HG03135 (cell line): ENCODE results near the gene OR51A4.
"Not testable (repeated sequence)": the region's sequence is repeated elsewhere in the genome, so short reads cannot be mapped to it uniquely, and the experiment has no call there.

Experiments
- ATAC-seq: cut with Tn5 transposase; IDR thresholded peaks from one replicate; pipeline ENCODE4 v1.9.1; 2021; ENCODE audit warnings: mild to moderate bottlenecking, moderate library complexity; ENCODE audit not compliant: unreplicated experiment

OR51A4 gene, protein sequence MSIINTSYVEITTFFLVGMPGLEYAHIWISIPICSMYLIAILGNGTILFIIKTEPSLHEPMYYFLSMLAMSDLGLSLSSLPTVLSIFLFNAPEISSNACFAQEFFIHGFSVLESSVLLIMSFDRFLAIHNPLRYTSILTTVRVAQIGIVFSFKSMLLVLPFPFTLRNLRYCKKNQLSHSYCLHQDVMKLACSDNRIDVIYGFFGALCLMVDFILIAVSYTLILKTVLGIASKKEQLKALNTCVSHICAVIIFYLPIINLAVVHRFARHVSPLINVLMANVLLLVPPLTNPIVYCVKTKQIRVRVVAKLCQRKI

DNA sequence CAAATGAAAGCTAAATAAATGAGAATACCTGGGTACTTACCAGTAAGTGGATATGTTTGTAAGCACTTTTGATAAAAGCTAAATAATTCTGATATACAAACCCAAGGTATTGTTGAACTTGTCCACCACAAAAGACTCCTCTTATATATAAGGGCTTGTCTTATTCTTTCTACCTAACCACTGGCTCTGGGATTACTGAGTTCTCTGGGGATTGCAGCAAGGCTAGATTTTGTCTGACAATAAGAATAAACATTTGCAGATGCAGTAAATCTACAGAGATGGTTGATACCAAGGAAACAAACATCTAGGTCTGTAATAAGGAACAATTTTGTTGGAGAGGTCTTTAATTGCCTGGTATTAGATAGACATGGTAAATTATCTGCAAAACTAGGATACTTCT, at the start of gene OR51A4:
Gene OR51A4 (minus strand): TSS at position 101 of the 400 bp plus-strand sequence. CDS start 505 bp downstream, outside the sequence.
- ATAC-seq, result no peak

DNA sequence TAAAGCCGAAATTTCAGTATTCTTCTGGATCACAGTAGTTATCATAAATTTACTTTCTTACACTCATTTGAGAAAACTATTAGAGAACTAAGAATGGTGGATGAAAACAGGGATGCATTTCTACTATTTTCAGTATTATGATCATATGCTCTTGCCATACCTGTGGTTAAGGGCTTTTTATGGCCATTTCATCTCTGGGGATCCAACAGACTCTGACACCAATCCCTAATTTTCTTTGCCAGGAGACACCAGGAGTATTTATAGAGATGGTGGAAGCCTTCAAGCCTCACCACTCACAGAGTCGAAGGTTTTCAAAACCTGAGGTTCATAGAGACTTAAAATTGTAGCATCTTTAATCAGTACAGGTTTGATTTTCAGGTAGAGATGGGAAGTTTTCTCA, 47.1 kb upstream of the OR51A4 start, which contains the start of gene OR51L1:
Gene OR51L1 (plus strand): TSS at position 301 of the 400 bp plus-strand sequence. CDS start 4,132 bp downstream, outside the sequence.
- no peak for ATAC-seq

DNA sequence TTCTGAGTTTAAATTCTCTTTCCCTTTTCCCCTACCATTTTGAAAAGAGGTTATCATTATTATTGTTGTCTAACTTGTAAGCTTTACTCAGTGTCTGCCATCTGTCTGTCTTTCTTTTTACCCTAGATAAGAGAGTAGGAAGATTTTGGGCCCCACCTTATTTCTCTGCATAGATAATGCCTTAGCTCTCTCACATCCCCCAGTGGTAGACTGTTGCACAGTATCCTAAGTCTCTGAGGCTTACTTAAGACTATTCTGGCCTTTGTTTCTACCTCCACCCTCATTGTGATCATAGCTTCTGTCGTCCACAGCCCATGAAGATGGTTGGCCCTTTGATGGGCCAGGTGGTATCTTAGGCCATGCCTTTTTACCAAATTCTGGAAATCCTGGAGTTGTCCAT, 43.7 kb upstream of the OR51A4 start:
- no peak for ATAC-seq

DNA sequence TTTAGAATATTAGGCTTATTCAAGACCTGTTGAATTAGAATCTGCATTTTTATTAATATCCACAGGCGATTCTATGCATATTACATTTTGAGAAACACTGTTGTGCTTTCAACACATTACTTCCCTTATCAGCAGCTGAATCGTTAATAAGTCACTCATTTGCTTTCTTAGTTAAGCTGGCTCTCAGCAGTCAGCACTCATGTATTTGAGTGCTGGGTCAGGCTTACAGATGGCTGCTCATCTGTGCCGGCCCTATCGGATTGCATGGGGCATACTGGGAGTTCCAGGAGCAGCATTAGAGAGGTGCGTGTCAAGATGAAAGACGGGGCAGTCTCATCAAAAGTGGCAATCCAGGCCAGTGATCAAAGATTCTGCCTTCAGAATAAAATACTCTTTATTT, 36.4 kb upstream of the OR51A4 start:
- no peak for ATAC-seq

DNA sequence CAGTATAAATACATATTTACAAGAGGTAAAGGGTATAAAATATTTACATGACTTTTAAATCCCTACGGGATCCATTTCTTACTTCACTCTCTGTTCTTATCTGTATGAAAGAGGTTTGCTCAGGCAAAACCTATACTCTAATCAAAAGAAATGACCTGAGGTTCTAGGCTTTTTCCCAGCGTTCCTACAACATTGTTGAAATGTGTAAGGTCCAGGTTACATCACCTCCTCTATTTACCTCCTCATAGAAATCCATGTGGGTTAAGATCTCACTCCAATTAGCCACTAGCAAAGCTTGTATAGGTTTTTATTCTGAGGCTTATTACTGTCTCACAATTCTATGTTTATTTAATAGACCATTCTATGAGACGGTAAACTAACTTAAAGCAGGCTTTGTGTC, 35.3 kb upstream of the OR51A4 start:
- ATAC-seq, result no peak

DNA sequence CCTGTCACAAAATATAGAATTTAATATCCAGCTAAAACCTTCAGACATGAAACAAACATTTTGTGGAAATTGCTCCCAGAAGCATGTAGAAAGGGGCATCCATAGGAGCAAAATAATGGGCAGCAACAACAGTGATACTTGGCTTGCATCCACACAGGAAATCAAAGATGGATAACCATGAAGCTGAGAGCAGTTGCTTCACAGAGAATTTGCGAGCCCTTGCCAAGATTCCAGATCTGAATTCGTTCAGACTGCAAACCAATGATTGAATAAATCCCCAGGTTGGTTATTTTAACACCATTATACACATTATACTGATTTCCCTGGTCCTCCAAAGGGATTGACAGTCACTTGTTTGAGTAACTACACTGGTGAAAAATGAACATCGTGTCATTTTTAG, 31.6 kb upstream of the OR51A4 start:
- ATAC-seq, result no peak

DNA sequence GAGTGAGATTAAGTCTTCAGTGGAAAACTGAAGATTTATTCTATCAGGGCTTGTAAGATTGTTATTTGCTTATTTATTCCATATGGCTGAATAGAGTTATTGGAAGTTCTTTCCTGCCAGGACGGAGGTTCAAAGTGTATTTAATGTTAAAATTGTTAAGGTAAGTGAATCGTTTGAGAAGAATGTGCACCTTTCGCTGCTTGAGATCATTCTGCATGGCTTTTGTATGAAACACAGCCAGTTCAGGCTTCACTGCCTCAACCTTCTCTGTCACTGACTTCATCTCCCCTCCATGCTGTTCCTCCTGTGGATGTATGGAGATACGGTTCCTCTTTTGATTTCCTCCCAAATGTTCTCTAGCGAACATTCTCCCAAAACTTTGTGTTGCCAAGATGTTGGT, 28.0 kb upstream of the OR51A4 start:
- no peak for ATAC-seq

DNA sequence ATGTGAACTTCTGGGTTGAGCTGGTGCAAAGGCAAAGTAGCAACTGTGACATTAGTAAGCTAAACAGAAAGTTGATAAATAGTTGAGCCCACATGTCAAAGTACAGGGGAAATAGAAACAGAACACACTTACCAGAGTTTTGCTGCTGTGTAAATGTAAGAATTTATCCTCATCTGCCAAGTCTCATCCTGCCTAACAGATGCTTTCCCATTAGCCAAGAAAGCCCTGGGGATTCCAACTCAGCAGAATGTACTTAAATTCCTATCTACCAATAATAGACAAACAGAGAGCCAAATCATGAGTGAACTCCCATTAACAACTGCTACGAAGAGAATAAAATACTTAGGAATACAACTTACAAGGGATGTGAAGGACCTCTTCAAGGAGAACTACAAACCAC, 15.4 kb upstream of the OR51A4 start:
- no peak for ATAC-seq

DNA sequence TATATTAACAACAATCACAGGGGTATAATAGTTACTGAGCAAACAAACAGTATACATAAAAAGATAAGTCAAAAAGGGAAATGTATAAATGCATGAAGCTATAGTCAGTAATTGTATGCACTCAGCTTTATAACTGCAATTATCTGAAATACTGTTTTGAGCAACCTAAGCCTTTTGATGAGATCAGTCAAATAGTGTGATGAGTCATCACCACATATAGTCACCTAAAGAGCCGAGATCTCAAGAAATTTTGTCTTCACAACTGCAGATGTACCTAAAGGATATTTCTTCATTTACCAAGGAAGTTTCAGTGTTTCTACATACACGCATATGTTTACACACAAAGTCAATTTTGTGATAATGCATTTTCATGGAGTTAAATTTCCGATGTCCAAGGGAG, 13.5 kb upstream of the OR51A4 start:
- no peak for ATAC-seq

DNA sequence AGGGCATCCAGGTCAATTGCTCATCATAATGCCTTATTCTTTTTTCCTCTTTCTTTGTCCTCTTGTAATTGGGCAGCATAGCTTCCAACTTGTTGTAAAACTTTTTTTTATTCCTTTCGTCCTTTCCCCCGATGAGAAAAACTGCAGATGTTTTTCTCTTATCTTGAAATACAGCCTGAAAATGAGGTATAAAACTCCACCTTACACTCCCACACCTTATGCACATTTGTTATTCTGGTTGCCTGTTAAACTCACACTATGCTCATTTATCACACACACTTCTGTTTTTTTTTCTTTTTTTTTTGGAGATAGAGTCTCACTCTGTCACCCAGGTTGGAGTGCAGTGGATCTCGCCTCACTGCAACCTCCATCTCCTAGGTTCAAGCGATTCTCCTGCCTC, 10.0 kb upstream of the OR51A4 start:
- ATAC-seq, result no peak

DNA sequence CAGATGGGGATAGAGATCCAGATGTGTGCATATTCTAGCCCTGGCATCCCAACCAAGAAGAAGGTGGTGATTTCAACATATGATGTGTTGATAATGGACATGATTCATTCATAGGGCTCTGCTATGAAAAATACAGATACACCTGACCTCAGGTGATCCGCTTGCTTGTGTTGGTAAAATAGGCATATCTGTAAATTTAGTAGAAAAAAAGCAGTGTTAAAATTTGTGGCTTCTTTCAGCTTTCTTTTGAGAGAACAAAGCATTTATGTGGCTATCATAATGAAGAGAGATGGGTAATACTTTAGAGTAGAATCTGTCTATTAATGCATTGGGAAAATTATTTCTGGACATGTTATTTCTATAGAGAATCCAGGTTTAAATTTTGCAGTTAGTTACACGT, 8.2 kb upstream of the OR51A4 start, which contains the start of gene OR51A2:
Gene OR51A2 (minus strand): TSS at position 101 of the 400 bp plus-strand sequence. CDS start 0 bp downstream, at position 101.
- ATAC-seq, result not testable (repeated sequence)

DNA sequence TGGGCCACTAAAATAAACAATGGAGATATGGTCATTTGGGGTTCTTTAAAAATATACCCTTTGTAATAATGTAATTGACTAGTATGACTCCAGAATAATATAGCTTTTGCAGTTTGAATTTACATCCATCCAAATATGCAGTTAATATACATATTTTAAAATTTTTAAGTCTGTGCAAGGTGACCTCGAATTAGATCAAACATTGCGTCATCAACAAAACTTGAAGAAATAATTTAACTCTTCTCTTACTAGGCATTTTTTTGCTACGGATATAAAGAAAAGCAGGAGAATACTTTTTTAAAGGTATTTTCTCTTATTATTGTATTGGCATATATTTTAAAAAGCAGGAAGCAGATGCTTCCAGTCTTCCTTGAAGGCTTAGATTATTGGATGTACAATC, 10.7 kb downstream of the OR51A4 start:
- no peak for ATAC-seq

DNA sequence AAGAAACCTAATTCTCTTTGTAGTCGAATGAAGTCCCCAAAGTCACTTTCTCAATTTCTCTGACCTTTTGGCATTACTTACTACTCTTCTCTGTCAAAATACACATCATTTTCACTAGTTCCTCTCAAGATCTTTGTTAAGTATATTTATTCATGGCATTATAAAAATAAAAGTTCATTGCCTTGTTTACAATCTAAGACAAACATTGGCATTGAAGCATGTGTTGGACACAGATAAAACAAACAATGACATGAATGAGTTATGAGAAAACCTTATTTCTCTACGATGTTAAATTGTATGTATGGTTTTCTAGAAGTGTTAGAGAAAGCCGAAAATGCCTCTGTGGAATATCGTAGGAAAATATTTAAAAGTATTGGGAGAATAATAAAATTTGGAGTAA, 14.7 kb downstream of the OR51A4 start:
- no peak for ATAC-seq

DNA sequence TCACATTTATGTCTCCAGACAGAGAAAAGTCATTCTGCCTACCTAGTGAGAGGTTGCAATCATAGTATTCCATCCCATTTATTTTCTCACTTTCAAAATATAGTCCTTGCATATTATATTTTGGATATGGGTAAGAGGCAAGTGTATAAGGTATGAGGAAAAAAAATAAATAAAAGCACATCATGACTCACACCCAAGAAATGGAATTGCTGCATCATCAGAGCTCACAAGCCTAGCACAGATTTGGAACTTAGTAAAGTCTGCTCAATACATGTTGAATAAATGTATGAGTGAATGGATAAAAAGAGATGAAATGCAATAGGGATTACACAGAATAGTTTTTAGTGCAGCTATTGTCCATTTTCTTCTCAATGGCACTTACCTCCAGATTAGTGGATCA, 20.8 kb downstream of the OR51A4 start:
- ATAC-seq, result no peak

DNA sequence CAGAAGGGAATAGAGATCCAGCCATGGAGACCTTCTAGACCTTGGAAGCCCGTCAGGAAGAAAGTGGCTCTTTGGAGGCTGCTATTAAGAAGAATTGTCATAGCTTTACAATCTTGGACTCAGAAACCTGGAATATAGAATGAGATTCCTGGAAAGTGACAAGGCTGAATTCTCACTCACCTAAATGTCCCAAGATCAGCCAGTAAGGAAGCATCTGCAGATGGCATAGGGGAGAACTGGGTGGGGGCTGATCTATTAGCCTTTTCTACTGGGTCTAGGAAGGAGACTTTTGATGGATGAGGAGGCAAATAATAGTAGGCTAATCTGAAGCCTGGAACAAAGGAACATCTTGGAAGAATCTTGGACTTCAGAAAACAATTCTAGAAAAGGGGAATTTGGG, 23.2 kb downstream of the OR51A4 start, which contains the start of gene OR51G1:
Gene OR51G1 (minus strand): TSS at position 101 of the 400 bp plus-strand sequence. CDS start 0 bp downstream, at position 101.
- ATAC-seq, result no peak

DNA sequence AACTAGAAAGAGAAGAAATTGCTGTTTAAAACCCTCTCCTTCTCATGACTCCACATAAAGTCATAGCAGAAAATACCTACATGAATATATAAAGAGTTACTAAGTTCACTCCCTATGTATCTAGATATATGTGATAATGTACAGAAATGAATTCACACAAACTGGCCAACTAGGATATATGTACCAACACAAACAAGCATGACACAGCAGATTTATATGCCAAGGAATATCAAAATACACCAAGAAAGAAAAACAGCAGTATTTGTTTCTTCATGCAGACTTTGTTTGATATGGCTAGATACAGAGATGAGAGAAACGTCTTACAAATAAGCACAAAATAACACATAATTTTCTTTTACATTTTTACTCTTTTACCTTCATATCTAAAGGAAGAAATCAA, 25.1 kb downstream of the OR51A4 start:
- no peak for ATAC-seq

DNA sequence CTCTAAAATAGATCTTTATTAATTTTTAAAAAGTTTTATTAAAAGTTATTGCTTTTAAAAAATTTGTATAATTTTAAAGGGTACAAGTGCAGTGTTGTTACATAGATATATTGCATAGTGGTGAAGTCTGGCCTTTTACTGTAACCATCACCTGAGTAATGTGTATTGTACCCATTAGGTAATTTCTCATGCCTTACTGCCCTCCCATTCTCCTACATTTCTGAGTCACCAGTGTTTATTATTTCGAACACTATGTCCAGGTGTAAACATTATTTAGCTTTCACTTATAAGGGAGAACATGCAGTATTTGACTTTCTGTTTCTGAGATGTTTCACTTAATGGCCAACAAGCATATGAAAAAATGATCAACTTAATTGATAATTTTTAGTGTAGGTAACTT, 25.6 kb downstream of the OR51A4 start:
- ATAC-seq, result no peak

DNA sequence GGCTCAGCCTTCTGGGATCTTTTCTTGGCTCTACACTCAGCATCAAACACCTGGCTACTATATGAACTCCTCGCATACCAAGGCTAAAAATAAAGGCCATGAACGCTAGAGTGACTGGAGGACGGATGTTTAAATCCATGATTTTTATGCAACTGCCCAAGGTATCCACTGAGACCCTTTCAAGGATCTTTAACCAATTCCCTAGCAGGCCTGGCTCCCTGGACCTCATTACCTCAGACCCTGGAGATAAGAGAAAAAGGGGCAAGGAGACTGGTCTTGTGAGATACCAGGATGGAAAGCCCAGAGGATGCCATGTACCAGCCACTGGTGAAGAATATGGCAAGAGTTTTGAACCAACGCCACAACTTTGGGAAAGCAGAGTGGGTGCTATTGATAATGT, 28.2 kb downstream of the OR51A4 start, which contains the start of gene OR51G2:
Gene OR51G2 (minus strand): TSS at position 101 of the 400 bp plus-strand sequence. CDS start 3,687 bp downstream, outside the sequence.
- no peak for ATAC-seq

DNA sequence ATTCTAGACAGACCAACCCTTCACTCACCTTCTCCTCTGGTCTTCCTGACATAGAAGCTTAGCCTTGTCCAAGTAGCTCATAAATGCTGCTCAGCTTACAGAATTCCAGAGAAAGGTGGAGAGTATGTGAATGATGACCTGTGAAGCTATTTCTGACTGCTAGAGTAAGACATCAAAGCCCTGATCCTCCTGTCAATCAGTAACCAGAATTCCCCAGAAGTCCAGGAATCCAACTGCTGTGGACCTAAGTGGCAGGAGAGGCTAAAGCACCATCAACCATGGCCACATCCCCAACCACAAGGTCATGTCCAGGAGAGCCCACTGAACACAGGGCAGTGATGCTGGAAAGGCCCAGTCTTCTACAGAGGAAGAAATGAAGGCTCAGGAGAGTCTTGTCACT, 30.8 kb downstream of the OR51A4 start:
- no peak for ATAC-seq

DNA sequence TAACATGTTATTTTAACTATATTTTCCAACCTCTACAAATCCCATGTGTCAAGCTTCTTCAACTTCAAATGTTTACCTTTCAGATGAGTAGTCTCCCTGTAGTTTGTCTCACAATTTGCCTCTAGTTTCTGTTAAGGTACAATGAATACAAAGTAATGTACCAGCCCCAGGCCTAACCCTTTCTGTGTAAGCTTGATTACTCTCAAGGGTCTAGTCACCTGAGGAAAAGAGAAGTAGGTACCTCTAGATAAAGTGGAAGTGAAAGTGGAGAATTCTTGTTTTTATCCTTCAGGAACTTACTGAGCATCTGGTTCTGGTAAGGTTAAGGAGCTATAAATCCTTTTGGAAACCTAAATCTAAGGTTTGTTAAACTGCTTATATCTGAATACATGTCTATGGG, 43.9 kb downstream of the OR51A4 start, which contains the start of gene OR51A7:
Gene OR51A7 (plus strand): TSS at position 300 of the 400 bp plus-strand sequence. CDS start 3,587 bp downstream, outside the sequence.
- ATAC-seq, result no peak
